Type B pancreatic cell (in vitro differentiated cells): Measurements from ENCODE around the gene STXBP6. TPM values are rescaled to one million over a fixed set of nuclear protein-coding genes. Genes with fewer than 3 reads are reported as not detected.

Experiments
- DNase-seq: peaks from one replicate; pipeline ENCODE4 v3.0.0; 2021; ENCODE audit warnings: mixed read lengths; ENCODE audit not compliant: unreplicated experiment; ENCODE audit errors: extremely low spot score
- H3K27ac Mint-ChIP-seq: 2 replicates; pipeline ENCODE4 v1.8.0; 2021; ENCODE audit warnings: mild to moderate bottlenecking, mixed read lengths
- H3K27me3 Mint-ChIP-seq: 2 replicates; pipeline ENCODE4 v1.8.0; 2021; ENCODE audit warnings: mixed read lengths
- H3K36me3 Mint-ChIP-seq: 2 replicates; pipeline ENCODE4 v1.8.0; 2021; ENCODE audit warnings: mixed read lengths
- H3K4me1 Mint-ChIP-seq: one replicate; pipeline ENCODE4 v1.8.0; 2021; ENCODE audit warnings: mixed read lengths; ENCODE audit not compliant: unreplicated experiment
- H3K4me3 Mint-ChIP-seq: 2 replicates; pipeline ENCODE4 v1.8.0; 2021; ENCODE audit warnings: mild to moderate bottlenecking, mixed read lengths
- H3K9me3 Mint-ChIP-seq: 2 replicates; pipeline ENCODE4 v1.8.0; 2021; ENCODE audit warnings: mixed read lengths
- total RNA-seq: library from RNA; stranded (reverse); gene quantifications from 2 replicates; pipeline ENCODE4 v1.2.1, GENCODE V29; 2021; ENCODE audit warnings: low replicate concordance
- TF ChIP-seq, protein P1 (sequence below): fragments of 200-600 bp; sonication (generic); conservative IDR thresholded peaks from 2 replicates; pipeline ENCODE4 v1.5.0; 2021; ENCODE audit warnings: antibody characterized with exemption, mild to moderate bottlenecking

STXBP6 gene
- total RNA-seq, 1 donor from 2014 or later, result 17.0 TPM

DNA sequence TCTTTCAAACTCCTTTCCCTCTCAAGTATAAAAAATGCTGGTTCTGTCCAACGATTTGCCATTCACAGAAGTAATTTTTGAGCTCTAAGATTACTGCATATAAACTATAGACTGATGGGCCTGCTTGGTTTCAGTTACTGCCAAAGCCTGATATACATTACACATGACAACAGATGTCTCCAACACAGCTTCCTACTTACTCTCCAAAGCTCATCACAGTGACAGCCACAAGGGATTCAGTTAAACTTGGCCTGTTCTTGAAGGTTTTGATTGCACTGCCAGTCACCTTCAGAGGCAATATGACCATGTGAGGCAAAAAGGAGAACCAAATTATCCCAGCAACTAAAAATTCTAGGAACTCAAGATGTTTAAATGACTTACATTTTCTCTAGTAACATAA is 30.1 kb downstream of the STXBP6 start:
- Mint-ChIP-seq H3K9me3 (no peaks in the 10 kb centered on the region), H3K4me1 (no peaks in the 10 kb centered on the region), H3K4me3 (no peak overlapping the region), H3K36me3 (no peaks in the 10 kb centered on the region), H3K27ac (no peak overlapping the region), H3K27me3 (no peaks in the 10 kb centered on the region)
- TF ChIP-seq, protein P1, sequence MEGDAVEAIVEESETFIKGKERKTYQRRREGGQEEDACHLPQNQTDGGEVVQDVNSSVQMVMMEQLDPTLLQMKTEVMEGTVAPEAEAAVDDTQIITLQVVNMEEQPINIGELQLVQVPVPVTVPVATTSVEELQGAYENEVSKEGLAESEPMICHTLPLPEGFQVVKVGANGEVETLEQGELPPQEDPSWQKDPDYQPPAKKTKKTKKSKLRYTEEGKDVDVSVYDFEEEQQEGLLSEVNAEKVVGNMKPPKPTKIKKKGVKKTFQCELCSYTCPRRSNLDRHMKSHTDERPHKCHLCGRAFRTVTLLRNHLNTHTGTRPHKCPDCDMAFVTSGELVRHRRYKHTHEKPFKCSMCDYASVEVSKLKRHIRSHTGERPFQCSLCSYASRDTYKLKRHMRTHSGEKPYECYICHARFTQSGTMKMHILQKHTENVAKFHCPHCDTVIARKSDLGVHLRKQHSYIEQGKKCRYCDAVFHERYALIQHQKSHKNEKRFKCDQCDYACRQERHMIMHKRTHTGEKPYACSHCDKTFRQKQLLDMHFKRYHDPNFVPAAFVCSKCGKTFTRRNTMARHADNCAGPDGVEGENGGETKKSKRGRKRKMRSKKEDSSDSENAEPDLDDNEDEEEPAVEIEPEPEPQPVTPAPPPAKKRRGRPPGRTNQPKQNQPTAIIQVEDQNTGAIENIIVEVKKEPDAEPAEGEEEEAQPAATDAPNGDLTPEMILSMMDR, result no peak
- DNase-seq, result no peak

DNA sequence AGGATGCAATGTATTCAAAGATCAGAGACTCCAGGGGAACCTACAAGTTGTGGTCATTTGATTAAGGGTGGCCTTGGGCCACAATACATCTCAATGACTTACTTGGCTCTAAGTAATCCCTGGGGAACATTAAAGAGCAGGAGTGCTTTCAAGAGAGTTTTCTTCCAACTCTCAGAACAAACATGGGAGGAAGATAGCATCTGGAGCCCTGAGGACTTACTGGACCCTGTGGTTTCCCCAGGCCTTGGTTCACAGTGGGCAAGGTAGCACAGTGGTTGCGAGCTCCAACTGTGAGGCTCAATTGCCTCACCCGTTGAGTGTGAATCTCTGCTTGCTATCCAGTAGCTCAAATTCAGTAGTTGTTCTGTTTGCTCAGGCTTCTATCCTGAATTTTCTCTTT is 32.4 kb downstream of the STXBP6 start:
- Mint-ChIP-seq H3K9me3 (no peaks in the 10 kb centered on the region), H3K4me3 (no peak overlapping the region)
- no peak for DNase-seq

DNA sequence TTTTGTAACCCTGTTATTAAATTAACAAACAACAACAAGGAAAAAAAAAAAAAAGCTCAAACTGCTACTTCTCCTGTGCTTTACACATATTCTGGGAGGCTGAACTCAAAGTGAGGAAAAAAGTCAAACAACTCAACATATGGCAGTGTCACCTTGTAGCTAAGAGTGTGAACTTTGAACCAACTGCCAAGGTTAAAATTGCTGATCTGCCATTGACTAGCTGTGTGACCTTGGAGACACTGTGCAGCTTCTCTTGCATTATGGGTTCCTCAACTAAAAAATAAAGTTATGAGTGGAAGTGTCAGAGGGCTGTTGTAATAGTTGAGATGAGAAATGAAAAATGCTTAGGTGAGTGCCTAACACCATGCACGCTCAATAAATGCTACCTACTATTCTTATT is 34.2 kb downstream of the STXBP6 start:
- DNase-seq, result no peak
- no peak overlapping the region for H3K4me3 Mint-ChIP-seq
- no peaks in the 10 kb centered on the region for H3K9me3 Mint-ChIP-seq
- TF ChIP-seq, protein P1, result no peak
- no peaks in the 10 kb centered on the region for H3K27me3 Mint-ChIP-seq
- H3K4me1 Mint-ChIP-seq, result no peaks in the 10 kb centered on the region
- H3K27ac Mint-ChIP-seq, result no peak overlapping the region
- H3K36me3 Mint-ChIP-seq, result no peaks in the 10 kb centered on the region

More for the DNA sequence above, 32.4 kb downstream of the STXBP6 start:
- no peaks in the 10 kb centered on the region for H3K36me3 Mint-ChIP-seq
- no peaks in the 10 kb centered on the region for H3K27me3 Mint-ChIP-seq
- TF ChIP-seq, protein P1, result no peak
- H3K27ac Mint-ChIP-seq, result no peak overlapping the region
- H3K4me1 Mint-ChIP-seq, result no peaks in the 10 kb centered on the region

DNA sequence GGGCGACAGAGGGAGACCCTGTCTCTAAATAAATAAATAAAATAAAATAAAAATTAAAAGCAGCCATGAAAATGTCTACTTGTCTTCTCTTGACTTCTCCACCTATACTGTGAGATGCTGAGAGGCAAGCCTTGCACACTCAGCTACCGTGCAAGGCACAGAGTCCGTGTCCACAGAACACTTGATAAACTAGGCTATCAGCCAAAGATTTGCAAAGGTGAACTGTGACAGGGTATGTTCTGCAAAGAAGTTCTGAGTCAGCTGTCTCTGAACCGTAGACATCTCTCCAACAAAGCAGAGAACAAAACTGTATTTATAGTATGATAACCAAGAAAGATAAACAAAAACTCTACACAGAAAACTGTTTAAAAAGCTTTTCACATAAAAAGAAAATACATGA is 35.5 kb downstream of the STXBP6 start:
- Mint-ChIP-seq H3K36me3 (peaks cover 2% of the 10 kb centered on the region), H3K9me3 (no peaks in the 10 kb centered on the region), H3K4me3 (no peak overlapping the region), H3K27ac (peak overlapping the region; percentile 61), H3K4me1 (peaks cover 6% of the 10 kb centered on the region), H3K27me3 (no peaks in the 10 kb centered on the region)
- no peak for DNase-seq
- TF ChIP-seq, protein P1, result no peak

DNA sequence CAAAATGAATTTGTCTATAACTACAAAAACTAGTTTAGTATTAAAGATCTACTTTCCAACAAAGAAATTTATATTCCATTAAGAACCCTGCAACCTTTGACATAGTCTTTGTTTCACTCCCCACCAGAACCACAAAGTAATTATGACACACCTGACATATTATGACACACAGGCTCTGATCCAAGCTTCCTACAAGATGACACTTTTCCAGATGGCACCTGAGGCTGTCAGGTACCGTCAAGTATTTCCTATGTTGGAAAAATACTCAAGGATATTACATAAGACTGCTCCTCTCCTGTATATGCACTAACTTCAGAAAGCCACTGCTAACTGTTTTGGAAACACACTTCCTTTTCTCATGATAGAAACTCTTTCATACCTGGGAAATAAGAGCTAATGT is 38.9 kb downstream of the STXBP6 start:
- H3K4me3 Mint-ChIP-seq, result no peak overlapping the region
- no peaks in the 10 kb centered on the region for H3K9me3 Mint-ChIP-seq
- no peaks in the 10 kb centered on the region for H3K27me3 Mint-ChIP-seq
- TF ChIP-seq, protein P1, result no peak
- H3K4me1 Mint-ChIP-seq, result peaks cover 18% of the 10 kb centered on the region
- no peak overlapping the region for H3K27ac Mint-ChIP-seq
- DNase-seq, result no peak
- H3K36me3 Mint-ChIP-seq, result peaks cover 4% of the 10 kb centered on the region

DNA sequence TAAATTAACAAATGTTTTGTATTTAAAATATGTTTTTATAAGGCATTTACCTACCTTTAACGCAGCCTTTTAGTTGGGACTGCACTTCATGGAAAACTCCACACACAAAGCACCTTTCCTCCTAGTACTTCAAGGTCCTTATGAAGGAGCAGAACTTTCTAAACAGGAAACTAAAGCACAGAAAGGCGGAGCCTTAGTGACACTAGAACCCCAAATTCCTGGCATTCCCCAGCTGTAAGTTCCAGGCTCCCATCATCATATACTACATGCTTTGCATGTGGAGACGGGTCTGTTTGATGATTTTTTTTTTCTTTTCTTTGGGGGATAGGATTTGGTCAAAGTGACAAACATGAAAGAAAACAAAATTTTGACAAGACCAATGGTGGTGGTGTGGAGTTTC is 39.5 kb downstream of the STXBP6 start:
- Mint-ChIP-seq H3K4me3 (no peak overlapping the region), H3K4me1 (peaks cover 18% of the 10 kb centered on the region), H3K27ac (no peak overlapping the region), H3K9me3 (no peaks in the 10 kb centered on the region), H3K36me3 (peaks cover 4% of the 10 kb centered on the region), H3K27me3 (no peaks in the 10 kb centered on the region)
- no peak for DNase-seq
- TF ChIP-seq, protein P1, result no peak
